NOMO-1 (cell line): ENCODE results near the gene CTSF.
"Not testable (repeated sequence)": the region's sequence is repeated elsewhere in the genome, so short reads cannot be mapped to it uniquely, and the experiment has no call there.

ENCODE experiments used
- DNase-seq, 2 experiments: peaks; one replicate each; lab custom pipeline; 2025; ENCODE audit not compliant: unreplicated experiment in 2 of 2; lab: John Stamatoyannopoulos, UW

Gene CTSF

DNA sequence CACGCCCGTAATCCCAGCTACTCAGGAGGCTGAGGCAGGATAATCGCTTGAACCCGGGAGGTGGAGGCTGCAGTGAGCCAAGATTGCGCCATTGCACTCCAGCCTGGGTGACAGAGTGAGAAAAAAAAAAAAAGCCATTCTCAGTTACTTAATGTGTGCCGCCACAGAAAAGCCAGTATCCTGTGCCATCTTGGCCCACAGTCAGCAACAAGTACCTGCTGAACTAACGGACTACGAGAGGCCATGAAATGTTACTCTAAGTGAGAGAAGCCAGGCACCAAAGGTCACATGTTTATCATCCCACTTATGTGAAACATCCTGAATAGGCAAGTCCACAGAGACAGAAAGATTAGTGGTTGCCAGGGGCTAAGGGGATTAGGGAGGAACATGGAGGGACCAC, 27.8 kb downstream of the CTSF start:
- not testable (repeated sequence) for DNase-seq

- DNase-seq = no peak
Measured at GRCh38 chr11:66539870-66540213, 28.6 kb downstream of the CTSF start.

GRCh38 chr11:66539170-66539869, 29.1 kb downstream of the CTSF start:
- DNase-seq = no peak

DNA sequence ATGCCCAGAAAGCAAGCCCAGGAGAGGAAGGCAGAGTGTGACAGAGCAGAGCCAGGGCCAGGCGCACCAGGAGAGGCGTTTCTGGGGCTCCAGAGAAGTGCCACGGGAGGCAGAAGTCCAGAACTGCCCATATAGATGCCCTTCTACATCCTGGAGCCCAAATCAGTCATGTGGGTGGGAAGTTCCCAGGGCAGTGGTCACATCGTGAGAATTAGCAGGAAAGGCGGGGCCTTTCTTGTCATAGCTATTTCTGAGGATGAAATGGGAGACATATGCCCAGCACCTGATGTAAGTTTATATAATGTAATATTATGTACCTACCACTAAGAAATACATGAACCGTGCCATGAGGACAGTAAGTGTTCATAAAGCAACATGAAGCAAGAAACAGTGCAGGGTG, 35.6 kb downstream of the CTSF start:
- no peak for DNase-seq

DNA sequence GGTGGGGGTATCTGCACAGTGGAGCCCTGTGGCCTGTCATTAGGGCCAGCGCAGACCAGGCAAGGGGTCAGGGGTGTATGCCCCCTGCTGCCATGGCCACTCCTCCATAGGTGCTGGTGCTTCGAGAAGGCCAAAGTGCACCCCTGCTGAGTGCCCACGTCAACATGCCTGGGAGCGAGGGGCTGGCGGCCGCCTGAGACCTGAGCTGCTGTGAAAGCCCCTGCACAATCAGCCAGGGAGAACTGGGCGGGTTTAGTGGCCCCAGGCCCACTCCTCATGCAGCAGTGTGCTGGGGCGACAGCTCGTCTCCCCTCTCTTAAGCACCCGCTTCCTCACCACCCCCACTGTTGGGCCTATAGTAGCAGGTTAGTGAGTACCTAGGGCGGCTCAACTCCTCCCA, 36.6 kb downstream of the CTSF start:
- no peak for DNase-seq

DNA sequence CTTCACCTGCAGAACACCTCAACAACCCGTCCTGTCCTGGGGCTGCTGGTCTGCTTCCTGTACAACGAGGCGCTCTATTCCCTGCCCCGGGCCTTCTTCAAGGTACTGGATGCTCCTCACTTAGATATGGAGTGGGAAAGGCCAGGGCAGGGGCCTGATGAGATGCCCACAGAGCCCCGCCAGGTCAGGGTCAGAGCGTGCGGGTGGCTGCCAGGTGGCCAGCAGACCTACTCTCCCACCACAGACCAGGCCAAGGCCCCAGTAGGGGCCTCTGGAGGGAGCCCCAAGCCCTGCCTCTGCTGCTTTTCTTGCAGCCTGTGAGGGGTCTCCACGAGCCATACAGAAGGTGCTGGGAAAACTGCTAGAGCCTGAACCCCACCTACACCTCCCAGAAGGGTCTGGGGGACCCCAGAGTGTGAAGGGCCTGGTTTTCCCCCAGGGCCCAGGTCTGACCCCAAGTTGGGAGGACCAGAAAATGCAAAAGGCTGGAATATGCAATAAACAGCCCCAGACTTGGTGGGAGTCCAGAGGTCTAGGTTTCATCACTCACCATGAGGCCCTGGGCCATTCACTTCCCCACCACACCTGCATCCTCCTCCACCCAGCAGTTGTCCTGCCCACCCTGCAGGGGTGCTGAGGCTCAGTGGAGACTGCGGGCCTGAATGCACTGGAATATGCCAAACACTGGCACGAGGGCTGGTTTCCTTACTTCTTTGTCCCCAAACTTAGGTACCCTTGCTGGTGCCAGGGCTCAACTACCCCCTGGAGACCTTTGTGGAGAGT, 37.3 kb downstream of the CTSF start:
- no peak for DNase-seq

DNA sequence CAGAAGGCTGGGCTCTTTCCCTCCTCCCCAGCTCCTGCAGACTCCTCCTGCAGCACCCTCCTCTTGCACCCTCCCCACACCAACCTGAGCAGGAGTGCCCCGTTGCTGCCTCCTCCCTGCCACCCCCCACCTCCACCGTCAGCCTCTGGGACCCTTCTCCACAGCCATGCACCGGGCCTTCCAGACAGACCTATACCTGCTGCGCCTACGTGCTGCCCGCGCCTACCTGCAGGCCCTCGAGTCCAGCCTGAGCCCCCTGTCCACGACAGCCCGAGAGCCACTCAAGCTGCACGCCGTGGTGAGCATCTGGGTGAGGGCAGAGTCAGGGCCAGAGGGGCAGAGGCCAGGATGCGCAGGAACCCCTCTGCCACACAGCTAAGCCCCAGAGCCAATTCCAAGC, 38.8 kb downstream of the CTSF start:
- DNase-seq = no peak

- no peak for DNase-seq
Measured at GRCh38 chr11:66529069-66529468, 39.3 kb downstream of the CTSF start.

DNA sequence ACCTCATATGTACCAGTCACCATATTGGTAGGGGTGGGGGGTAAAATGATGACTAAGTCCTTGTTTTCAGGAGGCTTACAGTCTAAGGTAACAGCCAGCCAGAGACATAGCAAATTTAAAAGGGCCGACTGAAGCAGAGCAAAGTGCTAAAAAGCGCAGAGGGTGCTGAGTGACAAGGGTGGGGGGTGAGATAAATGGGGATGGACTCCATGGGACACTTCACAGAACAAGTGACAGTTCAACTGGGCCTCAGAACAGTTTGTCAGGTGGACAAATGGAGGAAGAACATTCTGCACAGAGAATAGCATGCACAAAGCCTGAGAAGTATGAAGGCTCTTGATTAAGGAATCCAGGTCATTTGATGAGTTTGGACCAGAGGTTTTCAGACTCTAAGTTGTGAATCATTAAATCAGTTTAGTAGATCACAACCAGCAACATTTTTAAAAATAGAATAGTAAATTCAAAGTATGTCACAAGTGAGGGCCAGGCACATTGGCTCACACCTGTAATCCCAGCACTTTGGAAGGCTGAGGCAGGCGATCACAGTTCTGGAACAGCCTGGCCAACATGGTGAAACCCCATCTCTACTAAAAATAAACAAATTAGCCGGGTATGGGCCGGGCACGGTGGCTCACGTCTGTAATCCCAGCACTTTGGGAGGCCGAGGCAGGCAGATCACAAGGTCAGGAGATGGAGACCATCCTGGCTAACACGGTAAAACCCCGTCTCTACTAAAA, 43.9 kb downstream of the CTSF start:
- DNase-seq = no peak

GRCh38 chr11:66523611-66524010, 44.8 kb downstream of the CTSF start:
- no peak for DNase-seq
